Mesendoderm (in vitro differentiated cells): ENCODE results near the gene TLX1.

Experiments used
- DNase-seq: peaks from one replicate; pipeline ENCODE4 v3.0.0; 2013
- H2AK5ac ChIP-seq: 2 replicates; pipeline ENCODE4 v1.6.1; 2013; ENCODE audit warnings: low read length, inconsistent platforms
- H2BK120ac ChIP-seq: 2 replicates; pipeline ENCODE4 v1.6.1; 2013; ENCODE audit warnings: low read depth, mild to moderate bottlenecking, low read length, moderate library complexity, mixed read lengths
- H2BK15ac ChIP-seq: replicated peaks from 2 replicates; pipeline ENCODE4 v1.6.1; 2013; ENCODE audit warnings: low read depth, mild to moderate bottlenecking, moderate library complexity
- H2BK5ac ChIP-seq: 2 replicates; pipeline ENCODE4 v1.6.1; 2013; ENCODE audit warnings: low read length, inconsistent platforms
- H3K18ac ChIP-seq: 2 replicates; pipeline ENCODE4 v1.6.1; 2013; ENCODE audit warnings: mild to moderate bottlenecking, low read length, mixed read lengths
- H3K23ac ChIP-seq: one replicate; pipeline ENCODE4 v1.6.1; 2013; ENCODE audit warnings: low read length
- H3K27ac ChIP-seq: 2 replicates; pipeline ENCODE4 v1.5.1; 2013; ENCODE audit warnings: low read depth, mild to moderate bottlenecking, inconsistent platforms, low read length, moderate library complexity
- H3K27me3 ChIP-seq: 2 replicates; pipeline ENCODE4 v1.6.1; 2013; ENCODE audit warnings: low read length, control low read depth, mild to moderate bottlenecking, inconsistent platforms; ENCODE audit not compliant: insufficient read depth, poor library complexity
- H3K36me3 ChIP-seq: 2 replicates; pipeline ENCODE4 v1.6.1; 2013; ENCODE audit warnings: low read length, inconsistent platforms; ENCODE audit not compliant: control insufficient read depth, insufficient read depth
- H3K4ac ChIP-seq: one replicate; pipeline ENCODE4 v1.6.1; 2013; ENCODE audit warnings: low read depth, mild to moderate bottlenecking, low read length, moderate library complexity
- H3K4me1 ChIP-seq: 2 replicates; pipeline ENCODE4 v1.6.1; 2013; ENCODE audit warnings: low read depth, low read length, inconsistent platforms; ENCODE audit not compliant: control insufficient read depth
- H3K4me2 ChIP-seq: 2 replicates; pipeline ENCODE4 v1.6.1; 2013; ENCODE audit warnings: low read length
- H3K4me3 ChIP-seq: 2 replicates; pipeline ENCODE4 v1.5.1; 2013; ENCODE audit warnings: mild to moderate bottlenecking, low read length
- H3K56ac ChIP-seq: one replicate; pipeline ENCODE4 v1.6.1; 2013; ENCODE audit warnings: low read length
- H3K79me1 ChIP-seq: 2 replicates; pipeline ENCODE4 v1.6.1; 2013; ENCODE audit warnings: low read length, inconsistent platforms
- H3K79me2 ChIP-seq: 2 replicates; pipeline ENCODE4 v1.6.1; 2013; ENCODE audit warnings: mild to moderate bottlenecking, low read length; ENCODE audit not compliant: control insufficient read depth, insufficient read depth
- H3K9ac ChIP-seq: 2 replicates; pipeline ENCODE4 v1.6.1; 2013; ENCODE audit warnings: low read length, inconsistent platforms
- H4K5ac ChIP-seq: one replicate; pipeline ENCODE4 v1.6.1; 2013; ENCODE audit warnings: low read length
- H4K8ac ChIP-seq: one replicate; pipeline ENCODE4 v1.6.1; 2013; ENCODE audit warnings: low read depth, mild to moderate bottlenecking, control low read depth, low read length, moderate library complexity
- WGBS: extraction: QIAGEN DNeasy Blood & Tissue Kit; methylation state at CpG from one replicate; pipeline ENCODE4 v1.1.7; 2013; ENCODE audit warnings: low lambda C conversion rate, missing lambda C conversion rate; ENCODE audit not compliant: insufficient coverage; ENCODE audit errors: extremely low coverage; 5-methylcytosine and 5-hydroxymethylcytosine counted together

Gene TLX1

DNA sequence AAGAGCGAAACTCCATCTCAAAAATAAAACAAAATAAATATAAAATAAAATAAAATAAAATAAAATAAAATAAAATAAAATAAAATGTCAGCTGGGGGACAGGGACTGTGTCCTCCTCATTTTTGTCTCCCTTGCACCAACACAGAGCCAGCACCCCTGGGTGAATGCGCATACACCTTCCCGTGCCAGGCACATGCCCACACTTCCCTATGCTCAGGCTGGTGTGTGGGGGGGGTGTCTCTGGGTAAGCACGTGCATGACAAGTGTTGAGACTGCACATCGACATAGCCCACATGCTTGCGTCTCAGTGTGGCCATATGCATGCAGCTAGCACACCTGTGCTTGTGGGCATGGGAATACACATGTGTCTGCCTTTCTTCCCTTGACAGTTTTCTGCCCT, 24.7 kb upstream of the TLX1 start:
- Histone ChIP-seq H2AK5ac (no peak overlapping the region), H3K27ac (no peak overlapping the region), H2BK15ac (no peak overlapping the region), H3K36me3 (no peaks in the 10 kb centered on the region), H3K18ac (no peak overlapping the region), H3K79me2 (no peaks in the 10 kb centered on the region), H2BK5ac (no peak overlapping the region), H3K9ac (no peak overlapping the region), H3K23ac (no peak overlapping the region), H3K79me1 (no peaks in the 10 kb centered on the region), H3K4me2 (no peak overlapping the region), H4K5ac (no peak overlapping the region), H3K4me1 (no peaks in the 10 kb centered on the region), H4K8ac (no peak overlapping the region), H2BK120ac (no peak overlapping the region), H3K4ac (no peak overlapping the region), H3K27me3 (no peaks in the 10 kb centered on the region), H3K4me3 (no peak overlapping the region), H3K56ac (no peak overlapping the region)
- DNase-seq: no peak
- no CpG with 5 or more reads among the region's 6 CpGs for WGBS

DNA sequence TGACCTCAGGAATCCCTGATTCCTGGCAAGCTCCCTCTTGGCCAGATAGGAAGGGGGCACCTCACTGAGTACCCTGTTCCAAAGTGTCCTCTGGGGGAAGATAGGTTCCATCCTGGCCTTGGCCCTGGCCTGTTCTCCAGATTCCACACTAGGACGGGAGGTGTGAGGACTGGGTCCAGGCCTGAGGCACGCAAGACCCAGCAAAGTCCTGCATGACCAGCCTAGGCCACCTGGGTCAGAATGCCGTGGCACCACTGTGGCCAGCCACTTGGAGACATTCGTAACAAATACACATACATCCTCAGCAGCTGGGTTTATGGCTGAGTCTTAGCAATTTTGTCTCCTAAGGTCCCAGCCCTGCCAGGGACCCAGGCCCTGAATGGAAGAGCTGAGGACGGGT, 23.3 kb upstream of the TLX1 start:
- WGBS: no CpG with 5 or more reads among the region's 5 CpGs
- H3K4me3 ChIP-seq: no peak overlapping the region
- no peak overlapping the region for H4K8ac ChIP-seq
- no peak overlapping the region for H3K4ac ChIP-seq
- no peaks in the 10 kb centered on the region for H3K27me3 ChIP-seq
- H2AK5ac ChIP-seq: no peak overlapping the region
- H3K18ac ChIP-seq: no peak overlapping the region
- no peaks in the 10 kb centered on the region for H3K4me1 ChIP-seq
- no peak for DNase-seq
- H3K4me2 ChIP-seq: no peak overlapping the region
- H2BK5ac ChIP-seq: no peak overlapping the region
- H3K36me3 ChIP-seq: no peaks in the 10 kb centered on the region
- no peak overlapping the region for H2BK120ac ChIP-seq
- no peak overlapping the region for H2BK15ac ChIP-seq
- H4K5ac ChIP-seq: no peak overlapping the region
- no peaks in the 10 kb centered on the region for H3K79me1 ChIP-seq
- no peaks in the 10 kb centered on the region for H3K79me2 ChIP-seq
- H3K56ac ChIP-seq: no peak overlapping the region
- H3K9ac ChIP-seq: no peak overlapping the region
- H3K23ac ChIP-seq: no peak overlapping the region
- no peak overlapping the region for H3K27ac ChIP-seq

DNA sequence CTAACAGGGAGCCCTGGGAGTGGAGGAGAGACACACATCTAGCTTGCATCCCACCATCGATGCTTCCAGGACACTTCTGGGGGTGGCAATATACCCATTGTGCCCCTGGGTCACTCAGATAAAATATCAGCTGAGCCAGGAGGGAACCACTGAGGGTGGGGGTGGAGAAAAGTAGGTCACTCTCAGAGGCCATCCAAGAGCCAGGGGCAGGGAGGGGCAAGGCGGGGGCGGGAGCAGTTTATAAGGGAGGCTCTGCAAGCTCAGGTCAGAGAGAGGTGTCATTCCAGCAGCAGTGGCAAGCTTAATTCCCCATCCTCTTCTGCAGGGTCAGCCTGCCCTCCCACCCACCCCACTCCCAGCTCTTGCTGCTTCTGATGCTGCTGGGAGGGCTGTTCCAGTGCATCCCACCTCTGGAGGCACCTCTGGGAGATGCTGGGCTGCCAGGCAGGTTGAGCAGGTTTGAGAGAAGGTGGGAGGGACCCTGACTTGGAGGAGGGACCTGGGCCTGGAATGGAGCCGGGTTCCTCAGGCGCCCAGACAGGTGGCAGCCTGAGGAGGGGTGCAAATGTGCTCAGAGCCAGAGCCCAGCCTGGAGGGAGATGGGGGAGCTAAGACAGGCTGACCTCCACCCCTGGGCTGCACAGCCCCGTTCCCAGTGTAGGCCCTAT, 20.1 kb upstream of the TLX1 start:
- H2AK5ac ChIP-seq: no peak overlapping the region
- H3K79me1 ChIP-seq: no peaks in the 10 kb centered on the region
- no peak overlapping the region for H3K27ac ChIP-seq
- no peak overlapping the region for H4K5ac ChIP-seq
- no peak overlapping the region for H2BK15ac ChIP-seq
- no peaks in the 10 kb centered on the region for H3K36me3 ChIP-seq
- H3K4ac ChIP-seq: no peak overlapping the region
- DNase-seq: no peak
- H3K9ac ChIP-seq: no peak overlapping the region
- H3K27me3 ChIP-seq: no peaks in the 10 kb centered on the region
- no peak overlapping the region for H3K18ac ChIP-seq
- no peaks in the 10 kb centered on the region for H3K79me2 ChIP-seq
- no peak overlapping the region for H4K8ac ChIP-seq
- no CpG with 5 or more reads among the region's 6 CpGs for WGBS
- H3K56ac ChIP-seq: no peak overlapping the region
- no peak overlapping the region for H3K4me2 ChIP-seq
- no peak overlapping the region for H3K23ac ChIP-seq
- H3K4me3 ChIP-seq: no peak overlapping the region
- no peak overlapping the region for H2BK120ac ChIP-seq
- H2BK5ac ChIP-seq: no peak overlapping the region
- H3K4me1 ChIP-seq: no peaks in the 10 kb centered on the region

DNA sequence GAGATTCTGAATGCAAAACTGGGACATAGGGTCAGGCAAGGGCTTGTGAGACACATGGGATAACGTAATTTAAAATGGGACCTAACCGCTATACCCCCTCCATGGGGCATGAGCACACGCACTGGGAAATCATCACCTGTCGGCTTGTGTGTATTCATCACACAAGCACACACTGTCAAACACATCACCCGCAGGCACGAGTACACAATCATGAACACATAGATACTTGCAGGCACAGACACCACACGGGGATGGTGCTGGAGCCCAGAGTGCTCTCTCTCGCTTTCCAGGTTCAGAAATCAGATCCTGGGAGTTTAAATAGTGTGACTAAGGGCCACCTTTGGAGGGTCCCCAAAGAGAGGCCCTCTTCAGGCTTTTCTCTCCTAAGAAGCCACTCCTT, 19.6 kb upstream of the TLX1 start:
- no peak overlapping the region for H3K4ac ChIP-seq
- no CpG with 5 or more reads among the region's 8 CpGs for WGBS
- H2BK15ac ChIP-seq: no peak overlapping the region
- no peaks in the 10 kb centered on the region for H3K4me1 ChIP-seq
- no peak overlapping the region for H3K27ac ChIP-seq
- no peak overlapping the region for H2BK120ac ChIP-seq
- no peak overlapping the region for H3K18ac ChIP-seq
- H4K5ac ChIP-seq: no peak overlapping the region
- H3K79me2 ChIP-seq: no peaks in the 10 kb centered on the region
- H2AK5ac ChIP-seq: no peak overlapping the region
- DNase-seq: no peak
- no peaks in the 10 kb centered on the region for H3K27me3 ChIP-seq
- no peak overlapping the region for H4K8ac ChIP-seq
- no peak overlapping the region for H3K9ac ChIP-seq
- no peaks in the 10 kb centered on the region for H3K36me3 ChIP-seq
- H3K56ac ChIP-seq: no peak overlapping the region
- no peak overlapping the region for H3K4me3 ChIP-seq
- H2BK5ac ChIP-seq: no peak overlapping the region
- no peak overlapping the region for H3K4me2 ChIP-seq
- no peak overlapping the region for H3K23ac ChIP-seq
- H3K79me1 ChIP-seq: no peaks in the 10 kb centered on the region

DNA sequence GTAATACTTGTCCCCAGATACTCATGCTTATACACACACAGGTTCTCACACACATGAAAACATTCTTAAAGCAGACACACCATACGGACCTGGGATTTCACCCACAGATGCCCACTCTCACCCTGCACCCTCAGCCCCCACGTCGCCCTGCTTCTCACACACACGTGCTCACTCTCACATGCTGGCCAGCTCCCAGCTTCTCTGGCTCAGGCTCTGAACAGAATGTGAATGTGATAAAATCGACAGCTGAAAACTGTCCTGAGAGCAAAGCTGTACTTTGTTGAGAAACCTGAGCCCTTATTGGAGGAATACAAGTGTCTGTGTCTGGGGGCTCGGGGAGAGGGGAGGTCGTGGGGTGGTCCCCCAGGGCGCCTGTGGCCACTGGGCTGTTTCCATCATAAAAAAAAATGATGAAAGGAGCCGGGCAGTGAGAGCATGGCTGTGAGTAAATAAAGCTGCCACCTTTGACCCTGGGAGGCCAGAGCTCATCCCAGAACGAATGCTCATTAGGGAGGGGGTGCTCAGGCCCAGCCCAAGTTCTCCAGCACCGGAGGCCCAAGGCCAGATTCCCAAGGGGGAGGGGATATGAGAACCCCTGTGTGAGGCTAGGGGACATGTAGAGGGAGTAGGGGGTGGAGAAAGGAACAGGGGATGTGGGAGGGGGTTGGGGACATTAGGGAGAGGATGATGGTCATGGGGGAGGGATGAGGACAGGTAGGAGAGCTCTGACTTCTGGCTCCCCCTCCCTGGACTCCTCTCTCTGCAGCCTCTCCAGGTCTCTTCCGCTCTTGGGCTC, 18.1 kb upstream of the TLX1 start:
- H3K23ac ChIP-seq: no peak overlapping the region
- no peak overlapping the region for H3K9ac ChIP-seq
- H2BK5ac ChIP-seq: no peak overlapping the region
- no peak overlapping the region for H2BK120ac ChIP-seq
- no peak overlapping the region for H2BK15ac ChIP-seq
- H3K4me3 ChIP-seq: no peak overlapping the region
- WGBS: no CpG with 5 or more reads among the region's 12 CpGs
- H3K56ac ChIP-seq: no peak overlapping the region
- H3K27me3 ChIP-seq: no peaks in the 10 kb centered on the region
- H3K18ac ChIP-seq: no peak overlapping the region
- no peaks in the 10 kb centered on the region for H3K79me1 ChIP-seq
- no peaks in the 10 kb centered on the region for H3K36me3 ChIP-seq
- no peaks in the 10 kb centered on the region for H3K79me2 ChIP-seq
- no peak overlapping the region for H3K27ac ChIP-seq
- no peak overlapping the region for H2AK5ac ChIP-seq
- no peaks in the 10 kb centered on the region for H3K4me1 ChIP-seq
- H3K4me2 ChIP-seq: no peak overlapping the region
- no peak overlapping the region for H4K8ac ChIP-seq
- no peak overlapping the region for H3K4ac ChIP-seq
- H4K5ac ChIP-seq: no peak overlapping the region
- no peak for DNase-seq
